Upper lobe of right lung (tissue), 1 donor: ENCODE results near the gene C9orf72. TPM values are rescaled to one million over a fixed set of nuclear protein-coding genes. Genes with fewer than 3 reads are reported as not detected.
A peak's percentile ranks its signal among the peaks of the same experiment; 100 is the strongest.

Experiments
- ATAC-seq: fragments of 200-7000 bp; cut with Tn5 transposase; one replicate; pipeline ENCODE4 v1.9.1; 2020; ENCODE audit warnings: mild to moderate bottlenecking, moderate library complexity
- DNase-seq: peaks from one replicate; pipeline ENCODE4 v3.0.0-alpha.2; 2020
- H3K27ac ChIP-seq: fragments of 200-600 bp; one replicate; pipeline ENCODE4 v1.8.0; 2022
- H3K27me3 ChIP-seq: fragments of 200-600 bp; one replicate; pipeline ENCODE4 v1.8.0; 2022; ENCODE audit warnings: mild to moderate bottlenecking
- H3K36me3 ChIP-seq: fragments of 200-600 bp; one replicate; pipeline ENCODE4 v1.8.0; 2022
- H3K4me1 ChIP-seq: fragments of 200-600 bp; one replicate; pipeline ENCODE4 v1.8.0; 2022
- H3K4me3 ChIP-seq: fragments of 200-600 bp; one replicate; pipeline ENCODE4 v1.8.0; 2022; ENCODE audit warnings: mild to moderate bottlenecking
- H3K9me3 ChIP-seq: fragments of 200-600 bp; one replicate; pipeline ENCODE4 v1.8.0; 2022
- CTCF ChIP-seq: fragments of 200-600 bp; IDR thresholded peaks from one replicate; pipeline ENCODE4 v1.8.0; 2022; ENCODE audit warnings: antibody characterized with exemption
- intact Hi-C: fragments of 100-400 bp; cut with DNase I; formaldehyde crosslinking; loops from one replicate; pipeline ENCODE4 v1.11.0; 2022
- total RNA-seq: library from RNA; stranded (reverse); fragmentation: NEBNext Ultra II Directional; extraction: Animal tissue kit (Norgen Biotek cat#: 25700); gene quantifications from one replicate; pipeline ENCODE4 v1.2.1, GENCODE V29; 2021
- donor health status: DM: no; HTN: yes; CAD: no; lungs with severe emphysema.

C9orf72 gene
- total RNA-seq, 1 donor from 2014 or later, result 16.8 TPM

- Histone ChIP-seq H3K4me1 (peaks cover 2% of the 10 kb centered on the region), H3K27me3 (no peaks in the 10 kb centered on the region), H3K27ac (peak overlapping the region; percentile 89), H3K9me3 (no peaks in the 10 kb centered on the region), H3K4me3 (peak overlapping the region; percentile 86), H3K36me3 (no peaks in the 10 kb centered on the region)
- intact Hi-C loops, result no loop called here
- peak; percentile 87 for ATAC-seq
- DNase-seq, result peak; percentile 91
- no peak for TF ChIP-seq CTCF
These were observed 45.0 kb downstream of the C9orf72 start for GRCh38 chr9:27528076-27528885.

GRCh38 chr9:27527702-27528075 lies 45.6 kb downstream of the C9orf72 start:
- ATAC-seq (peak; percentile 2), DNase-seq (no peak)
- no peaks in the 10 kb centered on the region for H3K9me3 ChIP-seq
- no peaks in the 10 kb centered on the region for H3K36me3 ChIP-seq
- intact Hi-C loops, result no loop called here
- peak overlapping the region; percentile 89 for H3K27ac ChIP-seq
- no peak for TF ChIP-seq CTCF
- H3K4me3 ChIP-seq, result peak overlapping the region; percentile 86
- no peaks in the 10 kb centered on the region for H3K4me1 ChIP-seq
- no peaks in the 10 kb centered on the region for H3K27me3 ChIP-seq

GRCh38 chr9:27524236-27524635 lies 49.0 kb downstream of the C9orf72 start, which contains the start of gene IFNK:
IFNK (plus strand) TSS chr9:27524290; CDS start chr9:27524337, 47 bp downstream.
- Histone ChIP-seq H3K36me3 (no peaks in the 10 kb centered on the region), H3K4me1 (no peaks in the 10 kb centered on the region), H3K27me3 (no peaks in the 10 kb centered on the region), H3K9me3 (no peaks in the 10 kb centered on the region), H3K27ac (no peak within 1 kb of the TSS), H3K4me3 (no peak within 1 kb of the TSS)
- intact Hi-C loops, result no loop called here
- TF ChIP-seq CTCF, result no peak
- DNase-seq (no peak), ATAC-seq (no peak)

GRCh38 chr9:27523141-27523540 lies 50.1 kb downstream of the C9orf72 start:
- no peaks in the 10 kb centered on the region for H3K9me3 ChIP-seq
- no peak for TF ChIP-seq CTCF
- H3K4me3 ChIP-seq, result no peak overlapping the region
- H3K4me1 ChIP-seq, result no peaks in the 10 kb centered on the region
- intact Hi-C loops, result no loop called here
- ATAC-seq (no peak), DNase-seq (no peak)
- H3K27ac ChIP-seq, result no peak overlapping the region
- no peaks in the 10 kb centered on the region for H3K36me3 ChIP-seq
- H3K27me3 ChIP-seq, result no peaks in the 10 kb centered on the region

- H3K4me1 ChIP-seq, result no peaks in the 10 kb centered on the region
- no peak for TF ChIP-seq CTCF
- no peaks in the 10 kb centered on the region for H3K36me3 ChIP-seq
- no peak for ATAC-seq
- H3K4me3 ChIP-seq, result no peak overlapping the region
- H3K9me3 ChIP-seq, result no peaks in the 10 kb centered on the region
- no peak overlapping the region for H3K27ac ChIP-seq
- no peak for DNase-seq
- no peaks in the 10 kb centered on the region for H3K27me3 ChIP-seq
- intact Hi-C loops, result no loop called here
These were observed 52.3 kb downstream of the C9orf72 start for GRCh38 chr9:27520986-27521385.
